ENCODE results near the gene HIVEP3. TPM values are rescaled to one million over a fixed set of nuclear protein-coding genes. Genes with fewer than 3 reads are reported as not detected.
"Not testable (repeated sequence)": the region's sequence is repeated elsewhere in the genome, so short reads cannot be mapped to it uniquely, and the experiment has no call there.

The HIVEP3 gene
- total RNA-seq, 1 experiment from 2014 or later: 1.2 TPM

DNA sequence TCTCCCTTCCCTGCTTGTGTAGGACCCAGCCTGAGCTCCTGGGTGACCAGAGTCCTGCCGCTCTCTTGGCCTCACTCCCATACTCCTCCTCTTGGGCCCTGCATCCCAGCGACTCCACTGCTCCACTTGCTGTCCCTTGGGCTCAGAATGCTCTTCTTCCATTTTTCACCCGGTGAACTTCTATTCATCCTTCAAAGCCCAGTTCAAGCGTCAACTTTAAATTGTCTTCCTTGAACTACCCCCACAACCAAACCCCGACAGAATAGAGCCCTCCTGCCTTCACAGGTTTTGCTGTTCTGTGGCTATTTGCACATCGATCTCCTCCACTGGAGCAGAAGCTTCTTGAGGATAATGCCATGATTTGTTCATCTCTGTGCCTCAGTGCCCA lies 218.9 kb downstream of the HIVEP3 start:
- no peak overlapping the region for H3K4me3 Mint-ChIP-seq (ENCODE audit: unreplicated experiment)
- TF ChIP-seq, protein P1, sequence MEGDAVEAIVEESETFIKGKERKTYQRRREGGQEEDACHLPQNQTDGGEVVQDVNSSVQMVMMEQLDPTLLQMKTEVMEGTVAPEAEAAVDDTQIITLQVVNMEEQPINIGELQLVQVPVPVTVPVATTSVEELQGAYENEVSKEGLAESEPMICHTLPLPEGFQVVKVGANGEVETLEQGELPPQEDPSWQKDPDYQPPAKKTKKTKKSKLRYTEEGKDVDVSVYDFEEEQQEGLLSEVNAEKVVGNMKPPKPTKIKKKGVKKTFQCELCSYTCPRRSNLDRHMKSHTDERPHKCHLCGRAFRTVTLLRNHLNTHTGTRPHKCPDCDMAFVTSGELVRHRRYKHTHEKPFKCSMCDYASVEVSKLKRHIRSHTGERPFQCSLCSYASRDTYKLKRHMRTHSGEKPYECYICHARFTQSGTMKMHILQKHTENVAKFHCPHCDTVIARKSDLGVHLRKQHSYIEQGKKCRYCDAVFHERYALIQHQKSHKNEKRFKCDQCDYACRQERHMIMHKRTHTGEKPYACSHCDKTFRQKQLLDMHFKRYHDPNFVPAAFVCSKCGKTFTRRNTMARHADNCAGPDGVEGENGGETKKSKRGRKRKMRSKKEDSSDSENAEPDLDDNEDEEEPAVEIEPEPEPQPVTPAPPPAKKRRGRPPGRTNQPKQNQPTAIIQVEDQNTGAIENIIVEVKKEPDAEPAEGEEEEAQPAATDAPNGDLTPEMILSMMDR (IDR thresholded peaks at IDR 0.05; ENCODE audit: unreplicated experiment): no peak
- no peaks in the 10 kb centered on the region for H3K4me1 Mint-ChIP-seq (ENCODE audit: insufficient read depth, unreplicated experiment)
- CTCF ChIA-PET: no interaction called here
- DNase-seq (ENCODE audit: unreplicated experiment): no peak
- H3K27me3 Mint-ChIP-seq (ENCODE audit: insufficient read depth, unreplicated experiment): no peaks in the 10 kb centered on the region
- H3K27ac Mint-ChIP-seq (ENCODE audit: low read depth, unreplicated experiment): no peak overlapping the region
- intact Hi-C loops (cut with micrococcal nuclease): no loop called here
- POLR2A ChIA-PET: no interaction called here
- no peaks in the 10 kb centered on the region for H3K36me3 Mint-ChIP-seq (ENCODE audit: insufficient read depth, unreplicated experiment)
- no TSS peak for BruUV-seq (replicated peaks)
- no peaks in the 10 kb centered on the region for H3K9me3 Mint-ChIP-seq (ENCODE audit: unreplicated experiment)

DNA sequence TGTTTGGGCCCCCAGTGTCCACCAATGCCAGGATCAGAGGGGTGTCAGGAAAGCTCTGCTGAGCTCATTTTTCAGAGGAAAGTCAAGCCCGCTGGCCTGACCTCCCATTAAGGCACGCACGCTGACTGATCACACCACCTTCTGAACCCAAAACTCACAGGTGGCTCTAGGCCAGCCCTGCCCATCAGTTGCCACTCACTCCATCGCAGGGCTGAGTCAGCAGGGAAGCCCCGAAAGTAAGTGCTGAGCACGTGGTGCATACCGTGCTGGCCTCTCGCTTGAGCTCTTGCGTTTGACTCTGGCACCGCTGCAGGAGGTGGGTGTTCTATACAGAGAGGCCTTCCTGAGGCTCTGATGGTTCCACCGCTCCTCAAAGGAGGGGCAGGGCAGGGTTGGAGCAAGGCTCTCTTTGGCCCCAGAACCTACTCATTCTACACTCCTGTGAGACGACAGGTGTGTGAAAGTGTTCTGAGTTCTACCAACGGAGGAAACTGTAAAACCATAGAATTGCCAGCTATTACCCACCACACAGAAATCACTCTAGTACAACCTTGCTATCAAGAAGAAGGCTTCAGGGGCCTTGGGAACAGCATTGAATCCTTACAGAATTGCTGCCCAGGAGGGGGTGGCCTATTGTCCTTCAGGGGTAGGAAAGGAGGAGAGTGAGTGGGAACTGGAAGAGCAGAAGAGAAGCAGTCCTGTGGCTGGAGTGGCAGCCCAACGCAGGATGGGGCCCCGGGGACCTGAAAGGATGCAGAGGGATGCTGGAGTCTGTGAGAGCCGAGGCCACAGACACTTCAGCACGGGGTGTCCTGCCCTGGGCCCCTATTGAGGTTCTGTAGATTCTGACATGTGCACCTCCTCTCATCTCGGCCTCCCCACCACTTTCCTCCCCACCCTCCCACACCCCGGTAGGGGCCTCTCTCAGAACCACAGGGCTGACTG lies 219.5 kb downstream of the HIVEP3 start:
- Mint-ChIP-seq H3K27ac (ENCODE audit: low read depth, unreplicated experiment) (no peak overlapping the region), H3K4me1 (ENCODE audit: insufficient read depth, unreplicated experiment) (no peaks in the 10 kb centered on the region), H3K4me3 (ENCODE audit: unreplicated experiment) (no peak overlapping the region), H3K9me3 (ENCODE audit: unreplicated experiment) (no peaks in the 10 kb centered on the region), H3K27me3 (ENCODE audit: insufficient read depth, unreplicated experiment) (no peaks in the 10 kb centered on the region), H3K36me3 (ENCODE audit: insufficient read depth, unreplicated experiment) (no peaks in the 10 kb centered on the region)
- TF ChIP-seq, protein P1 (IDR thresholded peaks at IDR 0.05; ENCODE audit: unreplicated experiment): no peak
- ChIA-PET CTCF (interaction anchor here (0.6 kb wide), 1 partner anchor 696 kb away, joined by 3 read pairs; no protein-coding TSS in a partner anchor), POLR2A (no interaction called here)
- intact Hi-C loops (cut with micrococcal nuclease): no loop called here
- DNase-seq (ENCODE audit: unreplicated experiment): peak; percentile 22
- no TSS peak for BruUV-seq (replicated peaks)

DNA sequence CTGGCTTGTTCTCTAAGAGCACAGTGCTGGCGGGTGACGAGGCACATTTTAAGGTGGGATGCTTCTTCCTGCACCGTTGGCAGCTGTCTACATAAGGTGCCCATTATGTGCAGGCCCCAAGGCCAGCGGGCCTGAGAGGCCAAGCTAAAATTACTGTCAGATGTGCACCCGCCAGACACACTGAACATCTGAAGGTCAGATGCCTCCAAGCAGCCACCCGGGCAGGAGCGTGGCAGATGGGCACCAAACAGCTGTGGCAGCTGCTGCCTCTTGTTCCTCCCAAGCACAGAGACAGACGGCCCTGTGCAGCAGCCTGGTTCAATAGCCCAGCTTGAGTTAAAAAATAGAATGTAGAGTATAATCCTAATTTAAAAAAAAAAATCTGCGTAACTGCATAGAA lies 222.3 kb downstream of the HIVEP3 start:
- TF ChIP-seq, protein P1 (IDR thresholded peaks at IDR 0.05; ENCODE audit: unreplicated experiment): no peak
- ChIA-PET POLR2A (interaction anchor here (0.6 kb wide), 1 partner anchor 29 kb away, joined by 3 read pairs; no protein-coding TSS in a partner anchor), CTCF (interaction anchor here (0.8 kb wide), 1 partner anchor 12 kb away, joined by 3 read pairs; no protein-coding TSS in a partner anchor)
- BruUV-seq (replicated peaks): no TSS peak
- Mint-ChIP-seq H3K4me1 (ENCODE audit: insufficient read depth, unreplicated experiment) (no peaks in the 10 kb centered on the region), H3K4me3 (ENCODE audit: unreplicated experiment) (no peak overlapping the region), H3K36me3 (ENCODE audit: insufficient read depth, unreplicated experiment) (no peaks in the 10 kb centered on the region), H3K27me3 (ENCODE audit: insufficient read depth, unreplicated experiment) (no peaks in the 10 kb centered on the region), H3K27ac (ENCODE audit: low read depth, unreplicated experiment) (no peak overlapping the region), H3K9me3 (ENCODE audit: unreplicated experiment) (no peaks in the 10 kb centered on the region)
- DNase-seq (ENCODE audit: unreplicated experiment): no peak
- intact Hi-C loops (cut with micrococcal nuclease): no loop called here

DNA sequence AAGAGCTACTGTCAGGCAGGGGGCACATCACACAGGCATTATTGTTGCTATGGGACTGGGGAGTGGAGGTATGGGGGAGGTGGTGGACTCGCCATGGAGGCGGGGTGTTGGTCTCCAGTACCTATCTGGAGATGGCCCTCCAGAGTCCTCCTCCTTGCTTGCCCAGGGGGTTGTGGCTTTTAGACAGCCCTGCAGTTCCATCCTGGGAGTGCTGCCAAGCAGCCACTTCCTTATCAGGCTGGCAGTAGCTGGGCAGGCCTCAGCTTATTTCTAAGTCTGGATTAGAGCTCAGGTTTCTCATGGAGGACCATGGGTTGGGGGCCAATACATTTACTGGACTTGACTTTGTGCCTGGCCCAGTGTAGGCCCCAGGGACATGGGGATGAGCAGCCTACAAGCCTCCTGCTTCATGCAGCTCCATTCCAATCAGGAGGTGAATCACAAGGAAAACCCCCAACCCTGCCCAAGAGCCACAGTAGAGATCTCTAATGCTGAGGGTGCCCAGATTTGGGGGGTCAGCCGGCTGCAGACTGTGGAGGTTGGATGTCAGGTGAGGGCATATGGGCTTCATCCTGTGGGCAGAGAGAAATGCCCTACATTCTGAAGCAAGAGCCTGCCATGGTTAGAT lies 223.5 kb downstream of the HIVEP3 start:
- intact Hi-C loops (cut with micrococcal nuclease): no loop called here
- TF ChIP-seq, protein P1 (IDR thresholded peaks at IDR 0.05; ENCODE audit: unreplicated experiment): no peak
- H3K27me3 Mint-ChIP-seq (ENCODE audit: insufficient read depth, unreplicated experiment): no peaks in the 10 kb centered on the region
- H3K9me3 Mint-ChIP-seq (ENCODE audit: unreplicated experiment): no peaks in the 10 kb centered on the region
- no peak for DNase-seq (ENCODE audit: unreplicated experiment)
- POLR2A ChIA-PET: interaction anchor here (0.7 to 0.8 kb wide), 2 partner anchors 18 to 33 kb away, joined by 3 to 4 read pairs; no protein-coding TSS in a partner anchor
- H3K27ac Mint-ChIP-seq (ENCODE audit: low read depth, unreplicated experiment): no peak overlapping the region
- CTCF ChIA-PET: interaction anchor here (0.6 to 0.7 kb wide), 2 partner anchors 30 to 43 kb away, joined by 3 read pairs; no protein-coding TSS in a partner anchor
- no TSS peak for BruUV-seq (replicated peaks)
- peaks cover 1% of the 10 kb centered on the region for H3K4me1 Mint-ChIP-seq (ENCODE audit: insufficient read depth, unreplicated experiment)
- no peaks in the 10 kb centered on the region for H3K36me3 Mint-ChIP-seq (ENCODE audit: insufficient read depth, unreplicated experiment)
- no peak overlapping the region for H3K4me3 Mint-ChIP-seq (ENCODE audit: unreplicated experiment)

DNA sequence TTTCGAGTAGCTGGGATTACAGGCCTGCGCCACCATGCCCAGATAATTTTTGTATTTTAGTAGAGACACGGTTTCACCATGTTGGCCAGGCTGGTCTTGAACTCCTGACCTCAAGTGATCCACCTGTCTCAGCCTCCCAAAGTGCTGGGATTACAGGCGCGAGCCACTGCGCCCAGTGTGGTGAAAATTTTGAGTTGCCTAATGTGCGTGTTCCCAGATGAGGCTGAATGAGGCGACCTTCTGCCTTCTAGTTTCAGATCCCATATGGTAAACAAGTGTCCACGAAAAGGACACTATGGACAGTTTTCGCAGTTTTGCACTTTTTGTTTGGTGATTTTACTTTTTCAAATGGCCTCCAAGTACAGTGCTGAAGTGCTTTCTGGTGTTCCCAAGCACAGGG lies 226.8 kb downstream of the HIVEP3 start:
- CTCF ChIA-PET; H3K36me3 Mint-ChIP-seq (ENCODE audit: insufficient read depth, unreplicated experiment); H3K4me1 Mint-ChIP-seq (ENCODE audit: insufficient read depth, unreplicated experiment); POLR2A ChIA-PET; H3K27me3 Mint-ChIP-seq (ENCODE audit: insufficient read depth, unreplicated experiment); intact Hi-C loops (cut with micrococcal nuclease); H3K27ac Mint-ChIP-seq (ENCODE audit: low read depth, unreplicated experiment); H3K4me3 Mint-ChIP-seq (ENCODE audit: unreplicated experiment); BruUV-seq (replicated peaks); H3K9me3 Mint-ChIP-seq (ENCODE audit: unreplicated experiment); DNase-seq (ENCODE audit: unreplicated experiment): not testable (repeated sequence)

Measured in MCF 10A (cell line).